ENCODE results near the gene ZBTB44.

Gene ZBTB44

GRCh38 chr11:130219148-130219547 is 95.6 kb downstream of the ZBTB44 start:
- no peak for TF ChIP-seq ZNF274 (IDR thresholded peaks at IDR 0.05; ENCODE audit: low read depth, low read length)
- no peak overlapping the region for H3K4me3 ChIP-seq (ENCODE audit: low read length)

GRCh38 chr11:130218501-130219070 is 96.1 kb downstream of the ZBTB44 start:
- H3K4me3 ChIP-seq (ENCODE audit: low read length) = no peak overlapping the region
- TF ChIP-seq ZNF274 (IDR thresholded peaks at IDR 0.05; ENCODE audit: low read depth, low read length) = no peak

- TF ChIP-seq ZNF274 (IDR thresholded peaks at IDR 0.05; ENCODE audit: low read depth, low read length) = no peak
Observed at GRCh38 chr11:130217133-130218031, 97.3 kb downstream of the ZBTB44 start.

GRCh38 chr11:130216591-130217132 is 98.1 kb downstream of the ZBTB44 start:
- no peak overlapping the region for H3K4me3 ChIP-seq (ENCODE audit: low read length)
- TF ChIP-seq ZNF274 (IDR thresholded peaks at IDR 0.05; ENCODE audit: low read depth, low read length) = no peak

More at GRCh38 chr11:130217133-130218031, 97.3 kb downstream of the ZBTB44 start:
- no peak overlapping the region for H3K4me3 ChIP-seq (ENCODE audit: low read length)

GRCh38 chr11:130216221-130216550 is 98.5 kb downstream of the ZBTB44 start:
- H3K4me3 ChIP-seq (ENCODE audit: low read length) = no peak overlapping the region
- TF ChIP-seq ZNF274 (IDR thresholded peaks at IDR 0.05; ENCODE audit: low read depth, low read length) = no peak

- TF ChIP-seq ZNF274 (IDR thresholded peaks at IDR 0.05; ENCODE audit: low read depth, low read length) = no peak
- H3K4me3 ChIP-seq (ENCODE audit: low read length) = no peak overlapping the region
Observed at GRCh38 chr11:130215531-130216220, 99.0 kb downstream of the ZBTB44 start.

- TF ChIP-seq ZNF274 (IDR thresholded peaks at IDR 0.05; ENCODE audit: low read depth, low read length) = no peak
- H3K4me3 ChIP-seq (ENCODE audit: low read length) = no peak overlapping the region
Observed at GRCh38 chr11:130214861-130215530, 99.7 kb downstream of the ZBTB44 start.

GRCh38 chr11:130213979-130214281 is 100.8 kb downstream of the ZBTB44 start:
- H3K4me3 ChIP-seq (ENCODE audit: low read length) = no peak overlapping the region
- no peak for TF ChIP-seq ZNF274 (IDR thresholded peaks at IDR 0.05; ENCODE audit: low read depth, low read length)

- H3K4me3 ChIP-seq (ENCODE audit: low read length) = no peak overlapping the region
- TF ChIP-seq ZNF274 (IDR thresholded peaks at IDR 0.05; ENCODE audit: low read depth, low read length) = no peak
Observed at GRCh38 chr11:130213143-130213978, 101.4 kb downstream of the ZBTB44 start.

GRCh38 chr11:130212431-130212961 is 102.2 kb downstream of the ZBTB44 start:
- TF ChIP-seq ZNF274 (IDR thresholded peaks at IDR 0.05; ENCODE audit: low read depth, low read length) = no peak
- no peak overlapping the region for H3K4me3 ChIP-seq (ENCODE audit: low read length)

- TF ChIP-seq ZNF274 (IDR thresholded peaks at IDR 0.05; ENCODE audit: low read depth, low read length) = no peak
- H3K4me3 ChIP-seq (ENCODE audit: low read length) = no peak overlapping the region
Observed at GRCh38 chr11:130211781-130212401, 102.8 kb downstream of the ZBTB44 start.

- no peak for TF ChIP-seq ZNF274 (IDR thresholded peaks at IDR 0.05; ENCODE audit: low read depth, low read length)
- no peak overlapping the region for H3K4me3 ChIP-seq (ENCODE audit: low read length)
Observed at GRCh38 chr11:130211144-130211543, 103.6 kb downstream of the ZBTB44 start.

All from GM08714 (cell line).